HFF-Myc (cell line): Measurements from ENCODE around the gene ARHGEF6.

Source experiments
- DNase-seq: peaks from one replicate; pipeline ENCODE4 v3.0.0-alpha.2; 2011; ENCODE audit warnings: low read depth; ENCODE audit errors: extremely low read depth
- H3K4me3 ChIP-seq: replicated peaks from 2 replicates; pipeline ENCODE4 v1.5.1; 2011; ENCODE audit warnings: low read depth, mild to moderate bottlenecking, control low read depth, low read length
- CTCF ChIP-seq: IDR thresholded peaks from 2 replicates; pipeline ENCODE4 v1.5.1; 2012; ENCODE audit warnings: mild to moderate bottlenecking, low read depth, low read length, control low read depth; ENCODE audit errors: missing control alignments

Gene ARHGEF6

GRCh38 chrX:136718091-136718490 is 62.6 kb downstream of the ARHGEF6 start:
- no peak overlapping the region for H3K4me3 ChIP-seq

GRCh38 chrX:136714626-136715599 is 65.8 kb downstream of the ARHGEF6 start:
- no peak for DNase-seq
- no peak for TF ChIP-seq CTCF
- no peak overlapping the region for H3K4me3 ChIP-seq

More at GRCh38 chrX:136718091-136718490, 62.6 kb downstream of the ARHGEF6 start:
- TF ChIP-seq CTCF = no peak
- no peak for DNase-seq

GRCh38 chrX:136712650-136713310 is 68.0 kb downstream of the ARHGEF6 start:
- no peak overlapping the region for H3K4me3 ChIP-seq
- no peak for DNase-seq
- TF ChIP-seq CTCF = no peak

GRCh38 chrX:136711147-136711546 is 69.6 kb downstream of the ARHGEF6 start:
- TF ChIP-seq CTCF = peak; percentile 36
- no peak overlapping the region for H3K4me3 ChIP-seq
- no peak for DNase-seq

GRCh38 chrX:136710325-136710951 is 70.3 kb downstream of the ARHGEF6 start:
- no peak for DNase-seq
- TF ChIP-seq CTCF = no peak
- H3K4me3 ChIP-seq = no peak overlapping the region

GRCh38 chrX:136708348-136708747 is 72.4 kb downstream of the ARHGEF6 start:
- no peak for TF ChIP-seq CTCF
- no peak overlapping the region for H3K4me3 ChIP-seq
- no peak for DNase-seq
